ENCODE results near the gene PRDM16. TPM values are rescaled to one million over a fixed set of nuclear protein-coding genes. Genes with fewer than 3 reads are reported as not detected.

PRDM16 gene
- total RNA-seq, 1 experiment from 2014 or later: 0.17 TPM

DNA sequence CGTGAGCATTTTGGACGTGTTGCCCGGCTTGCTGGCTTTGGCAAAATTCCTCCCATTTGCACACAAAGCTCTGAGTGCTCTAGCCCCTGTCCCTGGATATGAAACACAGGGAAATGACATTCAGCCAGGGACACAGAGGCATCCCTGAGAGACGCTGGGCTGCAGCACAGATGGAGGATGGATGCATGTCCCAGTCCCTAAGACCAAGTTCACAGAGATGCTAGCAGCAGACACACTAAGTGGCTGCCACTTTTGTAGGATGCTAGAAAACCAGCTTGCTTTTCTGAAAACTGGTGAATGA lies 35.3 kb upstream of the PRDM16 start:
- H2BK5ac ChIP-seq (ENCODE audit: insufficient read length, low read length): no peak overlapping the region
- H3K9ac ChIP-seq (ENCODE audit: extremely low read depth, insufficient read length, low read length): no peak overlapping the region
- H3K79me1 ChIP-seq (ENCODE audit: insufficient read depth, low read depth, low read length, poor library complexity, severe bottlenecking): no peaks in the 10 kb centered on the region
- H4K5ac ChIP-seq (ENCODE audit: insufficient read length, low read depth, low read length): no peak overlapping the region
- DNase-seq: no peak
- no peaks in the 10 kb centered on the region for H3K23me2 ChIP-seq (ENCODE audit: insufficient read length, low read depth, low read length, poor library complexity, severe bottlenecking)
- H2BK12ac ChIP-seq (ENCODE audit: insufficient read length, low read depth, low read length): no peak overlapping the region
- no peaks in the 10 kb centered on the region for H3K9me3 ChIP-seq (ENCODE audit: control insufficient read depth, low read depth, low read length)
- H3K4me2 ChIP-seq (ENCODE audit: insufficient read depth, insufficient read length, low read length): no peak overlapping the region
- Mint-ChIP-seq H3K4me3 (no peak overlapping the region), H3K27ac (no peak overlapping the region), H3K36me3 (ENCODE audit: insufficient read depth in 1 of 3, low read depth in 3 of 3) (peaks cover 0 to 9% (median 0%) of the 10 kb centered on the region in 3 experiments; a peak in 2 of 7 replicates), H3K9me3 (peaks cover 0 to 25% of the 10 kb centered on the region in 2 experiments; a peak in 2 of 5 replicates), H3K4me1 (peaks cover 0 to 3% of the 10 kb centered on the region in 2 experiments; a peak in 1 of 4 replicates), H3K27me3 (ENCODE audit: low read depth) (peaks cover 4% of the 10 kb centered on the region)
- H3K27ac ChIP-seq (ENCODE audit: insufficient read length, low read depth, low read length): no peak overlapping the region
- H2AFZ ChIP-seq (ENCODE audit: low read length): no peak overlapping the region
- no peak overlapping the region for H3K23ac ChIP-seq (ENCODE audit: insufficient read length, low read depth, low read length)
- H4K91ac ChIP-seq (ENCODE audit: insufficient read length, low read depth, low read length): no peak overlapping the region
- no CpG with 5 or more reads among the region's 4 CpGs for WGBS (ENCODE audit: extremely low coverage, insufficient read length, low lambda C conversion rate)
- H3K14ac ChIP-seq (ENCODE audit: insufficient read depth, low read length): no peak overlapping the region
- no peak overlapping the region for H2BK15ac ChIP-seq (ENCODE audit: low read depth, low read length)
- no peaks in the 10 kb centered on the region for H3K27me3 ChIP-seq (ENCODE audit: insufficient read depth, low read length)
- H3K4ac ChIP-seq (ENCODE audit: low read depth, low read length): no peak overlapping the region
- H2BK20ac ChIP-seq (ENCODE audit: low read depth, low read length, poor library complexity, severe bottlenecking): no peak overlapping the region
- H3K18ac ChIP-seq (ENCODE audit: insufficient read length, low read depth, low read length): no peak overlapping the region
- no peak overlapping the region for H2AK5ac ChIP-seq (ENCODE audit: insufficient read length, low read length)
- no peaks in the 10 kb centered on the region for H3K79me2 ChIP-seq (ENCODE audit: insufficient read depth, low read length)
- H2BK120ac ChIP-seq (ENCODE audit: low read depth, low read length, poor library complexity, severe bottlenecking): no peak overlapping the region
- TF ChIP-seq, protein P1, sequence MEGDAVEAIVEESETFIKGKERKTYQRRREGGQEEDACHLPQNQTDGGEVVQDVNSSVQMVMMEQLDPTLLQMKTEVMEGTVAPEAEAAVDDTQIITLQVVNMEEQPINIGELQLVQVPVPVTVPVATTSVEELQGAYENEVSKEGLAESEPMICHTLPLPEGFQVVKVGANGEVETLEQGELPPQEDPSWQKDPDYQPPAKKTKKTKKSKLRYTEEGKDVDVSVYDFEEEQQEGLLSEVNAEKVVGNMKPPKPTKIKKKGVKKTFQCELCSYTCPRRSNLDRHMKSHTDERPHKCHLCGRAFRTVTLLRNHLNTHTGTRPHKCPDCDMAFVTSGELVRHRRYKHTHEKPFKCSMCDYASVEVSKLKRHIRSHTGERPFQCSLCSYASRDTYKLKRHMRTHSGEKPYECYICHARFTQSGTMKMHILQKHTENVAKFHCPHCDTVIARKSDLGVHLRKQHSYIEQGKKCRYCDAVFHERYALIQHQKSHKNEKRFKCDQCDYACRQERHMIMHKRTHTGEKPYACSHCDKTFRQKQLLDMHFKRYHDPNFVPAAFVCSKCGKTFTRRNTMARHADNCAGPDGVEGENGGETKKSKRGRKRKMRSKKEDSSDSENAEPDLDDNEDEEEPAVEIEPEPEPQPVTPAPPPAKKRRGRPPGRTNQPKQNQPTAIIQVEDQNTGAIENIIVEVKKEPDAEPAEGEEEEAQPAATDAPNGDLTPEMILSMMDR (conservative IDR thresholded peaks at IDR 0.05): no peak
- H4K20me1 ChIP-seq (ENCODE audit: control insufficient read depth, insufficient read depth, insufficient read length): no peaks in the 10 kb centered on the region
- no peaks in the 10 kb centered on the region for H3K4me1 ChIP-seq (ENCODE audit: insufficient read depth, low read length)
- no peak overlapping the region for H3K56ac ChIP-seq (ENCODE audit: insufficient read length, low read depth, low read length)
- no peak overlapping the region for H4K8ac ChIP-seq (replicated peaks; ENCODE audit: insufficient read length, low read depth, low read length)
- H3T11ph ChIP-seq (ENCODE audit: low read length): no peak overlapping the region

All from H9 (cell line).